SHP77 treated with DMSO at 0.1 percent for 48 hours (cell line): Measurements from ENCODE around the gene HLX.
A peak's percentile ranks its signal among the peaks of the same experiment; 100 is the strongest.

ENCODE experiments used
- DNase-seq: peaks from one replicate; lab custom pipeline; 2025; lab: John Stamatoyannopoulos, UW

The HLX gene

GRCh38 chr1:220879076-220879508 lies at the start of gene HLX:
TSS of gene HLX (plus strand) at chr1:220879443. CDS start at chr1:220879858, 415 bp downstream.
- DNase-seq, result no peak

- no peak for DNase-seq
Observed at GRCh38 chr1:220833436-220833835, 45.8 kb upstream of the HLX start.

GRCh38 chr1:220834155-220834870 lies 44.9 kb upstream of the HLX start:
- no peak for DNase-seq

- DNase-seq, result no peak
Observed at GRCh38 chr1:220838578-220838977, 40.7 kb upstream of the HLX start.

GRCh38 chr1:220839474-220839873 lies 39.8 kb upstream of the HLX start:
- no peak for DNase-seq

- no peak for DNase-seq
Observed at GRCh38 chr1:220841293-220841692, 38.0 kb upstream of the HLX start.

- DNase-seq, result peak; percentile 7
Observed at GRCh38 chr1:220843481-220844011, 35.7 kb upstream of the HLX start.

- no peak for DNase-seq
Observed at GRCh38 chr1:220852408-220852807, 26.8 kb upstream of the HLX start.

- no peak for DNase-seq
Observed at GRCh38 chr1:220872296-220872695, 6.9 kb upstream of the HLX start.

GRCh38 chr1:220873087-220873486 lies 6.2 kb upstream of the HLX start:
- DNase-seq, result no peak

GRCh38 chr1:220873868-220874655 lies 5.2 kb upstream of the HLX start:
- DNase-seq, result no peak

GRCh38 chr1:220875260-220875659 lies 4.0 kb upstream of the HLX start:
- no peak for DNase-seq

GRCh38 chr1:220876511-220877376 lies 2.5 kb upstream of the HLX start:
- DNase-seq, result no peak

GRCh38 chr1:220877377-220878095 lies 1.7 kb upstream of the HLX start:
- no peak for DNase-seq

- no peak for DNase-seq
Observed at GRCh38 chr1:220878191-220879075, 810 bp upstream of the HLX start.

GRCh38 chr1:220879509-220880361 lies 492 bp downstream of the HLX start:
- DNase-seq, result no peak

- DNase-seq, result no peak
Observed at GRCh38 chr1:220880362-220880670, 1.1 kb downstream of the HLX start.

- DNase-seq, result no peak
Observed at GRCh38 chr1:220880726-220881506, 1.7 kb downstream of the HLX start.
